Superior temporal gyrus (tissue), 1 donor: Measurements from ENCODE around the gene ZNF776.
"Not testable (repeated sequence)": the region's sequence is repeated elsewhere in the genome, so short reads cannot be mapped to it uniquely, and the experiment has no call there.

Experiments
- DNase-seq: peaks from one replicate; pipeline ENCODE4 v3.0.0-alpha.2; 2016; ENCODE audit errors: extremely low spot score

The ZNF776 gene

GRCh38 chr19:57746580-57747471 is at the start of gene ZNF776:
ZNF776 (plus strand) TSS chr19:57746815; CDS start chr19:57747059, 244 bp downstream.
- DNase-seq, result peak; percentile 99

GRCh38 chr19:57701625-57702024 is 45.0 kb upstream of the ZNF776 start:
- DNase-seq, result no peak

- no peak for DNase-seq
These were observed 40.3 kb upstream of the ZNF776 start for GRCh38 chr19:57706346-57706745.

GRCh38 chr19:57708641-57709361 is 37.8 kb upstream of the ZNF776 start, which contains the start of gene ZNF154:
ZNF154 (minus strand) TSS chr19:57709204; CDS start chr19:57708971, 233 bp downstream.
- peak; percentile 74 for DNase-seq

- DNase-seq, result no peak
These were observed 37.0 kb upstream of the ZNF776 start for GRCh38 chr19:57709616-57710015.

GRCh38 chr19:57712222-57712621 is 34.4 kb upstream of the ZNF776 start:
- no peak for DNase-seq

- no peak for DNase-seq
These were observed 27.2 kb upstream of the ZNF776 start for GRCh38 chr19:57719424-57719823.

- DNase-seq, result no peak
These were observed 26.6 kb upstream of the ZNF776 start for GRCh38 chr19:57719901-57720519.

- no peak for DNase-seq
These were observed 25.7 kb upstream of the ZNF776 start for GRCh38 chr19:57720878-57721277.

GRCh38 chr19:57738320-57738719 is 8.3 kb upstream of the ZNF776 start:
- DNase-seq, result peak; percentile 25

- DNase-seq, result not testable (repeated sequence)
These were observed 7.8 kb upstream of the ZNF776 start for GRCh38 chr19:57738770-57739169.

- no peak for DNase-seq
These were observed 825 bp downstream of the ZNF776 start for GRCh38 chr19:57747472-57747807.

- DNase-seq, result no peak
These were observed 1.4 kb downstream of the ZNF776 start for GRCh38 chr19:57748029-57748428.

GRCh38 chr19:57754091-57754673 is 7.6 kb downstream of the ZNF776 start:
- no peak for DNase-seq

GRCh38 chr19:57755031-57755430 is 8.4 kb downstream of the ZNF776 start:
- DNase-seq, result no peak

GRCh38 chr19:57757941-57758340 is 11.3 kb downstream of the ZNF776 start:
- no peak for DNase-seq

- DNase-seq, result no peak
These were observed 12.5 kb downstream of the ZNF776 start for GRCh38 chr19:57759096-57759495.

- peak; percentile 98 for DNase-seq
These were observed 22.9 kb downstream of the ZNF776 start, which contains the start of gene ZNF586 for GRCh38 chr19:57769345-57770131. ZNF586 (plus strand) TSS chr19:57769676; CDS start chr19:57769843, 167 bp downstream.

- DNase-seq, result no peak
These were observed 24.8 kb downstream of the ZNF776 start for GRCh38 chr19:57771417-57771816.

- no peak for DNase-seq
These were observed 26.9 kb downstream of the ZNF776 start for GRCh38 chr19:57773488-57773887.

- no peak for DNase-seq
These were observed 30.2 kb downstream of the ZNF776 start for GRCh38 chr19:57776764-57777296.
